HG03520 (cell line): ENCODE results near the gene BFSP2.
A peak's percentile ranks its signal among the peaks of the same experiment; 100 is the strongest.

Source experiments
- ATAC-seq: cut with Tn5 transposase; IDR thresholded peaks from one replicate; pipeline ENCODE4 v1.9.1; 2021; ENCODE audit warnings: mild to moderate bottlenecking, moderate library complexity; ENCODE audit not compliant: unreplicated experiment

The BFSP2 gene

GRCh38 chr3:133381346-133382109 lies 18.3 kb upstream of the BFSP2 start:
- no peak for ATAC-seq

- ATAC-seq, result no peak
Measured at GRCh38 chr3:133383175-133383574, 16.7 kb upstream of the BFSP2 start.

- ATAC-seq, result no peak
Measured at GRCh38 chr3:133383741-133384140, 16.1 kb upstream of the BFSP2 start.

GRCh38 chr3:133384331-133385027 lies 15.4 kb upstream of the BFSP2 start:
- peak; percentile 91 for ATAC-seq

GRCh38 chr3:133386876-133387275 lies 13.0 kb upstream of the BFSP2 start:
- no peak for ATAC-seq

- ATAC-seq, result no peak
Measured at GRCh38 chr3:133387341-133387740, 12.5 kb upstream of the BFSP2 start.

GRCh38 chr3:133388696-133389395 lies 11.0 kb upstream of the BFSP2 start:
- no peak for ATAC-seq

GRCh38 chr3:133390715-133391114 lies 9.1 kb upstream of the BFSP2 start:
- no peak for ATAC-seq

- no peak for ATAC-seq
Measured at GRCh38 chr3:133393204-133393603, 6.7 kb upstream of the BFSP2 start.

- no peak for ATAC-seq
Measured at GRCh38 chr3:133393691-133394474, 6.0 kb upstream of the BFSP2 start.

- ATAC-seq, result no peak
Measured at GRCh38 chr3:133394561-133395311, 5.1 kb upstream of the BFSP2 start.

GRCh38 chr3:133396906-133397305 lies 3.0 kb upstream of the BFSP2 start:
- ATAC-seq, result no peak

GRCh38 chr3:133401374-133402135 lies 1.7 kb downstream of the BFSP2 start:
- ATAC-seq, result no peak

- ATAC-seq, result no peak
Measured at GRCh38 chr3:133404920-133405319, 5.1 kb downstream of the BFSP2 start.

- ATAC-seq, result no peak
Measured at GRCh38 chr3:133408366-133408765, 8.5 kb downstream of the BFSP2 start.

GRCh38 chr3:133408961-133409360 lies 9.1 kb downstream of the BFSP2 start:
- no peak for ATAC-seq

- ATAC-seq, result no peak
Measured at GRCh38 chr3:133410191-133410892, 10.5 kb downstream of the BFSP2 start.

GRCh38 chr3:133412183-133413132 lies 12.6 kb downstream of the BFSP2 start:
- no peak for ATAC-seq
